SK-N-SH (cell line): ENCODE measurements around the gene SLC7A7. TPM values are rescaled to one million over a fixed set of nuclear protein-coding genes. Genes with fewer than 3 reads are reported as not detected.
A peak's percentile ranks its signal among the peaks of the same experiment; 100 is the strongest.

Source experiments
- CTCF ChIA-PET: fragments of 300-600, 350-600 bp; formaldehyde crosslinking; extraction: SDS; loops from one replicate; lab custom pipeline; 2021; lab: Yijun Ruan, JAX
- POLR2A ChIA-PET: fragments of 350-600 bp; sonication (Branson Sonifier 250); formaldehyde crosslinking; extraction: SDS; loops from one replicate; lab custom pipeline; 2020; ENCODE audit warnings: antibody characterized with exemption, inconsistent platforms; lab: Yijun Ruan, JAX
- DNase-seq: peaks from one replicate; pipeline ENCODE4 v3.0.0; 2012
- H2AFZ ChIP-seq: fragments of 200-600 bp; sonication (generic); 2 replicates; pipeline ENCODE4 v1.8.1; 2016; ENCODE audit warnings: antibody characterized with exemption, mild to moderate bottlenecking, low read depth
- H3F3A ChIP-seq: fragments of 200-600 bp; sonication (generic); replicated peaks from 2 replicates; pipeline ENCODE3; 2016; ENCODE audit warnings: antibody characterized with exemption, mild to moderate bottlenecking; ENCODE audit not compliant: insufficient read depth
- H3K27ac ChIP-seq, 2 experiments: fragments of 200-500 bp in 1 of 2; fragments of 200-600 bp in 1 of 2; sonication (Bioruptor generic) in 1 of 2; sonication (generic), shearing (Covaris generic) in 1 of 2; 2 replicates each; pipeline versions ENCODE4 v1.5.1 to v1.6.1; 2014 to 2016; ENCODE audit warnings: low read depth in 2 of 2, inconsistent platforms in 1 of 2, low read length in 1 of 2, mild to moderate bottlenecking in 1 of 2, mixed read lengths in 1 of 2
- H3K27me3 ChIP-seq: fragments of 200-600 bp; sonication (generic), shearing (Covaris generic); 2 replicates; pipeline ENCODE4 v1.6.1; 2016; ENCODE audit warnings: mixed run types; ENCODE audit not compliant: insufficient read depth
- H3K36me3 ChIP-seq, 2 experiments: fragments of 200-500 bp in 1 of 2; fragments of 200-600 bp in 1 of 2; sonication (Bioruptor generic) in 1 of 2; sonication (generic) in 1 of 2; replicated peaks in 1 of 2; 2 replicates each; pipeline versions ENCODE3 to v1.5.1; 2014 to 2016; ENCODE audit warnings: low read length in 1 of 2, mild to moderate bottlenecking in 1 of 2; ENCODE audit not compliant: insufficient read depth in 2 of 2, control insufficient read depth in 1 of 2
- H3K4me1 ChIP-seq, 2 experiments: fragments of 200-500 bp in 1 of 2; fragments of 200-600 bp in 1 of 2; sonication (Bioruptor generic) in 1 of 2; sonication (generic), shearing (Covaris generic) in 1 of 2; 2 replicates each; pipeline versions ENCODE4 v1.5.1 to v1.6.1; 2014 to 2016; ENCODE audit warnings: low read depth in 1 of 2, low read length in 1 of 2, mixed run types in 1 of 2; ENCODE audit not compliant: insufficient read depth in 2 of 2, control insufficient read depth in 1 of 2
- H3K4me2 ChIP-seq: fragments of 200-600 bp; sonication (generic), shearing (Covaris generic); 2 replicates; pipeline ENCODE4 v1.6.1; 2017; ENCODE audit warnings: mixed run types
- H3K4me3 ChIP-seq, 2 experiments: fragments of 200-500 bp in 1 of 2; fragments of 200-600 bp in 1 of 2; sonication (Bioruptor generic) in 1 of 2; sonication (generic), shearing (Covaris generic) in 1 of 2; 2 replicates each; pipeline versions ENCODE4 v1.5.1 to v1.8.1; 2014 to 2016; ENCODE audit warnings: low read depth in 2 of 2, inconsistent platforms in 1 of 2, low read length in 1 of 2, mild to moderate bottlenecking in 1 of 2, mixed read lengths in 1 of 2, moderate library complexity in 1 of 2
- H3K79me2 ChIP-seq: fragments of 200-600 bp; sonication (generic); 2 replicates; pipeline ENCODE4 v1.8.1; 2017; ENCODE audit warnings: mild to moderate bottlenecking; ENCODE audit not compliant: insufficient read depth
- H3K9ac ChIP-seq: fragments of 200-600 bp; sonication (generic); 2 replicates; pipeline ENCODE4 v1.6.1; 2017; ENCODE audit warnings: mixed run types
- H3K9me2 ChIP-seq: fragments of 200-600 bp; sonication (generic); 2 replicates; pipeline ENCODE4 v1.6.1; 2017; ENCODE audit warnings: mixed run types
- H3K9me3 ChIP-seq: fragments of 200-600 bp; sonication (generic); 2 replicates; pipeline ENCODE4 v1.6.1; 2017; ENCODE audit warnings: mixed run types, mild to moderate bottlenecking, moderate library complexity
- H4K20me1 ChIP-seq: fragments of 200-600 bp; sonication (generic); 2 replicates; pipeline ENCODE4 v1.6.1; 2017; ENCODE audit warnings: mild to moderate bottlenecking, mixed run types; ENCODE audit not compliant: insufficient read depth
- CHD2 ChIP-seq: fragments of 150-350 bp; IDR thresholded peaks from 2 replicates; pipeline ENCODE4 v1.6.1; 2018; ENCODE audit warnings: low read length; ENCODE audit not compliant: partially characterized antibody
- ELF1 ChIP-seq: IDR thresholded peaks from 2 replicates; pipeline ENCODE4 v1.4.0; 2012
- EZH2phosphoT487 ChIP-seq: fragments of 200-600 bp; sonication (generic); IDR thresholded peaks from 2 replicates; pipeline ENCODE4 v1.6.1; 2017; ENCODE audit warnings: low read depth, mixed run types, mild to moderate bottlenecking, antibody characterized with exemption, moderate library complexity, borderline replicate concordance
- FOXJ3 ChIP-seq: sonication (generic); formaldehyde crosslinking; IDR thresholded peaks from 2 replicates; pipeline ENCODE4 v1.5.1; 2020; ENCODE audit warnings: mild to moderate bottlenecking, missing genetic modification reagents
- MEF2A ChIP-seq: IDR thresholded peaks from 2 replicates; pipeline ENCODE4 v1.4.0; 2012; ENCODE audit warnings: low read depth, borderline replicate concordance
- NFIC ChIP-seq: IDR thresholded peaks from 2 replicates; pipeline ENCODE4 v1.4.0; 2012; ENCODE audit warnings: borderline replicate concordance
- NRF1 ChIP-seq: IDR thresholded peaks from 2 replicates; pipeline ENCODE4 v1.6.1; 2012; ENCODE audit warnings: low read depth, mild to moderate bottlenecking, low read length
- POLR2AphosphoS5 ChIP-seq: IDR thresholded peaks from 2 replicates; pipeline ENCODE4 v1.6.1; 2012; ENCODE audit warnings: low read depth, low read length
- RFX5 ChIP-seq: IDR thresholded peaks from 2 replicates; pipeline ENCODE4 v1.6.1; 2012; ENCODE audit warnings: mild to moderate bottlenecking, improper control_type of control experiment, low read length
- RXRA ChIP-seq: IDR thresholded peaks from 2 replicates; pipeline ENCODE4 v1.4.0; 2012; ENCODE audit warnings: low read depth, mild to moderate bottlenecking, borderline replicate concordance
- SIN3A ChIP-seq: IDR thresholded peaks from 2 replicates; pipeline ENCODE4 v1.6.1; 2012; ENCODE audit warnings: low read depth, mild to moderate bottlenecking, low read length, moderate library complexity, borderline replicate concordance
- TCF12 ChIP-seq: IDR thresholded peaks from 2 replicates; pipeline ENCODE4 v1.4.0; 2012
- USF2 ChIP-seq: fragments of 150-350 bp; IDR thresholded peaks from 2 replicates; pipeline ENCODE4 v1.6.1; 2017; ENCODE audit warnings: antibody characterized with exemption, low read length, low read depth, borderline replicate concordance
- YY1 ChIP-seq: IDR thresholded peaks from 2 replicates; pipeline ENCODE4 v1.4.0; 2012; ENCODE audit warnings: low read depth, mild to moderate bottlenecking
- WGBS: methylation state at CpG from one replicate; pipeline ENCODE4 v1.1.6; 2017; ENCODE audit warnings: low lambda C conversion rate; 5-methylcytosine and 5-hydroxymethylcytosine counted together
- polyA plus RNA-seq, 3 experiments: library from polyadenylated mRNA; depleted of rRNA; stranded (reverse); fragments of >200 nt; gene quantifications; 2 replicates each; pipeline ENCODE4 v1.2.3, GENCODE V29; 2012
- TF ChIP-seq, protein P1 (sequence below): IDR thresholded peaks from 2 replicates; pipeline ENCODE4 v1.4.0; 2012; ENCODE audit warnings: low read depth

Gene SLC7A7
- polyA plus RNA-seq, 1 of the 3 experiments (the other 2 are of a cell fraction): 0.30 TPM

DNA sequence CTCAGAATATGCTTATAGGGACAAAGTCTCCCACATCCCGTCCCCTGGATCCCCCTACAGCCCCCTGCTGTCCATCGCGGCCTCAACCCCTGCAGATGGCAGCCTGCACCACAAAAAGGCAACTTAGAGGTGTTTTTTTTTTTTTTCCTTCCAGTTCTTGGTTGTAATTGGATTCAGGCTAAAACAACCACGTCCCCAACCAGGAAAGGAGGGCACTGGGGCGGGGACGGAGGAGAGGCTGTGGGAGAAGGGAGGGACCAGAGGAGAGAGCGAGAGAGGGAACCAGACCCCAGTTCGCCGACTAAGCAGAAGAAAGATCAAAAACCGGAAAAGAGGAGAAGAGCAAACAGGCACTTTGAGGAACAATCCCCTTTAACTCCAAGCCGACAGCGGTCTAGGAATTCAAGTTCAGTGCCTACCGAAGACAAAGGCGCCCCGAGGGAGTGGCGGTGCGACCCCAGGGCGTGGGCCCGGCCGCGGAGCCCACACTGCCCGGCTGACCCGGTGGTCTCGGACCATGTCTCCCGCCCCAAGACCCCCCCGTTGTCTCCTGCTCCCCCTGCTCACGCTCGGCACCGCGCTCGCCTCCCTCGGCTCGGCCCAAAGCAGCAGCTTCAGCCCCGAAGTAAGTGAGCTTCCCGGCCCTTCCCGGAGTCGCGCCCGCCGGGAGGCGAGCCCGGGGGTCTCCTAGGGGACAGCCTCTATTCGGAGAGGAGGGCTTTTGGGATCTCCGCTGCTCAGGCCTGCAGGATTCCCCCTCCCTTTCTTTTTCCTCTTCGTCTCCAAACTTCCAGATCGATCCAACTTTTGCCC, 21.3 kb upstream of the SLC7A7 start, which contains the start of gene MMP14 (continued):
- TF ChIP-seq TCF12 (no peak), NFIC (no peak), ELF1 (no peak)

- peaks cover 56% of the 10 kb centered on the region for H3K79me2 ChIP-seq
- H3K9me3 ChIP-seq: no peaks in the 10 kb centered on the region
- H2AFZ ChIP-seq: no peak overlapping the region
- DNase-seq: no peak
- 88% methylated on average over 3 of the region's 3 CpGs for WGBS
- H3K9ac ChIP-seq: no peak overlapping the region
- H3F3A ChIP-seq: peaks cover 12% of the 10 kb centered on the region
- POLR2A ChIA-PET: interaction anchor here (1.1 to 1.6 kb wide), 3 partner anchors 9 to 13 kb away, joined by 3 to 6 read pairs (median 3); no protein-coding TSS in a partner anchor
- H3K4me3 ChIP-seq: no peak overlapping the region
- H3K27me3 ChIP-seq: no peaks in the 10 kb centered on the region
- H3K9me2 ChIP-seq: no peaks in the 10 kb centered on the region
- H3K4me2 ChIP-seq: peak overlapping the region; percentile 76; the same call in 1 of the 2 replicates
- no peaks in the 10 kb centered on the region for H4K20me1 ChIP-seq
- peaks cover 19 to 24% of the 10 kb centered on the region in 2 experiments for H3K36me3 ChIP-seq
- peak overlapping the region in 1 of 2 experiments; percentile 64; a peak in 1 of 4 replicates for H3K27ac ChIP-seq
- TF ChIP-seq SIN3A: no peak
- no peak for TF ChIP-seq CHD2
- no peak for TF ChIP-seq USF2
- TF ChIP-seq EZH2phosphoT487: no peak
- no peak for TF ChIP-seq MEF2A
- no peak for TF ChIP-seq NRF1
- CTCF ChIA-PET: interaction anchor here (1.1 to 6.4 kb wide), 5 partner anchors 13 to 222 kb away, joined by 3 to 45 read pairs (median 11); partner anchors contain the start of gene CDH24
- H3K4me1 ChIP-seq: peaks cover 0 to 10% of the 10 kb centered on the region in 2 experiments; a peak in 1 of 4 replicates
Measured at GRCh38 chr14:22835505-22835904, 20.3 kb upstream of the SLC7A7 start.

DNA sequence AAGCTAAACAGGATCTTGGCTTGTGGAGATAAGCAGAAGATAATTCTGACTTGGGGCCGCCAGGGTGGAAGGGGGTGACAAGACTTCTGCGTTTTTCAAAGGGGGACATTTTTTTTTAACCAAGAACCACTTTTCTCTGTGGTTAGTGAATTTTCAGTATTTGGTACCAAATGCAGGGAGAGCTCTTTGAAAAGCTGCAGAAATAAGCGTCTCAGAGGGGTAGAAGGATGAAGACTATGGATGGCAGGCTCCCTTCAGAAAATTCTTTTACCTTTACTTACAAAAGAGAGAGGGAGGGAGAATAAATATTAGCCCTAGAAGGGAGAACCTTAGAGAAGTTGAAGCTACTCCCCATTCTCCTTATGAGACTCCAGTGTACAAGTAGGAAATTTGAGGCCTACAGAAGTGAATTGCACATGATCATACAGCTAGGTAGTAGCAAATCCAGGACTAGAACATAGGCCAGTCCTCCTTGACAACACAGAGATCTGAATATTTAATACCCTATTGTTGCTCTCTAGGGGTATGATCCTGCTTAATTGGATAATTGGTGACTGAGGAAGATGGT, 15.3 kb upstream of the SLC7A7 start:
- no peak overlapping the region for H2AFZ ChIP-seq
- no peak for TF ChIP-seq RFX5
- TF ChIP-seq USF2: no peak
- TF ChIP-seq NFIC: no peak
- no peak for TF ChIP-seq YY1
- TF ChIP-seq, protein P1, sequence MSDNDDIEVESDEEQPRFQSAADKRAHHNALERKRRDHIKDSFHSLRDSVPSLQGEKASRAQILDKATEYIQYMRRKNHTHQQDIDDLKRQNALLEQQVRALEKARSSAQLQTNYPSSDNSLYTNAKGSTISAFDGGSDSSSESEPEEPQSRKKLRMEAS: no peak
- no peak for TF ChIP-seq RXRA
- no peak for TF ChIP-seq MEF2A
- TF ChIP-seq SIN3A: no peak
- TF ChIP-seq POLR2AphosphoS5: no peak
- no peak for TF ChIP-seq FOXJ3 (CRISPR knock-in tag)
- TF ChIP-seq, all 33 proteins: peak for 0

More for the DNA sequence above, 15.3 kb upstream of the SLC7A7 start:
- peak overlapping the region; percentile 75 to 87 for H3K4me3 ChIP-seq
- peaks cover 11% of the 10 kb centered on the region for H3F3A ChIP-seq
- CTCF ChIA-PET: interaction anchor here (0.6 to 6.4 kb wide), 11 partner anchors 10 to 260 kb away, joined by 3 to 45 read pairs (median 3); no protein-coding TSS in a partner anchor
- H3K4me2 ChIP-seq: peak overlapping the region; percentile 83
- H3K9me2 ChIP-seq: no peaks in the 10 kb centered on the region
- H3K79me2 ChIP-seq: peaks cover 23% of the 10 kb centered on the region
- POLR2A ChIA-PET: interaction anchor here (0.7 to 1.6 kb wide), 4 partner anchors 9 to 496 kb away, joined by 3 to 16 read pairs (median 4); no protein-coding TSS in a partner anchor
- no peaks in the 10 kb centered on the region for H3K27me3 ChIP-seq
- H3K4me1 ChIP-seq: no peaks in the 10 kb centered on the region; a peak in 1 of 4 replicates
- no peaks in the 10 kb centered on the region for H4K20me1 ChIP-seq
- peak overlapping the region in 1 of 2 experiments; percentile 32; a peak in 1 of 4 replicates for H3K27ac ChIP-seq
- no peak for DNase-seq
- no peaks in the 10 kb centered on the region for H3K9me3 ChIP-seq
- H3K9ac ChIP-seq: peak overlapping the region; percentile 84
- H3K36me3 ChIP-seq: peaks cover 19 to 24% of the 10 kb centered on the region in 2 experiments
- WGBS: 16% methylated on average over 3 of the region's 3 CpGs
